Ectodermal cell (in vitro differentiated cells): Measurements from ENCODE around the gene PRM3.
A peak's percentile ranks its signal among the peaks of the same experiment; 100 is the strongest.

ENCODE experiments used
- H3K27ac ChIP-seq: 2 replicates; pipeline ENCODE4 v1.7.0; 2013; ENCODE audit warnings: mild to moderate bottlenecking, low read depth, low read length; ENCODE audit not compliant: insufficient read depth, poor library complexity, severe bottlenecking
- H3K27me3 ChIP-seq: 2 replicates; pipeline ENCODE4 v1.7.0; 2013; ENCODE audit warnings: mild to moderate bottlenecking, low read length; ENCODE audit not compliant: insufficient read depth, control insufficient read depth, poor library complexity, severe bottlenecking
- H3K36me3 ChIP-seq: one replicate; pipeline ENCODE4 v1.7.0; 2013; ENCODE audit warnings: low read length; ENCODE audit not compliant: control insufficient read depth, insufficient read depth
- H3K4me1 ChIP-seq: one replicate; pipeline ENCODE4 v1.7.0; 2013; ENCODE audit warnings: low read length; ENCODE audit not compliant: control insufficient read depth, insufficient read depth
- H3K4me3 ChIP-seq: 2 replicates; pipeline ENCODE4 v1.7.0; 2013; ENCODE audit warnings: low read depth, low read length, control low read depth; ENCODE audit not compliant: insufficient read depth
- H3K9me3 ChIP-seq: 2 replicates; pipeline ENCODE4 v1.7.0; 2013; ENCODE audit warnings: mild to moderate bottlenecking, low read length, moderate library complexity; ENCODE audit not compliant: control insufficient read depth
- WGBS, 2 experiments: methylation state at CpG; one replicate each; pipeline ENCODE4 v1.1.7; 2013; ENCODE audit warnings: missing lambda C conversion rate in 2 of 2; 5-methylcytosine and 5-hydroxymethylcytosine counted together

The PRM3 gene

DNA sequence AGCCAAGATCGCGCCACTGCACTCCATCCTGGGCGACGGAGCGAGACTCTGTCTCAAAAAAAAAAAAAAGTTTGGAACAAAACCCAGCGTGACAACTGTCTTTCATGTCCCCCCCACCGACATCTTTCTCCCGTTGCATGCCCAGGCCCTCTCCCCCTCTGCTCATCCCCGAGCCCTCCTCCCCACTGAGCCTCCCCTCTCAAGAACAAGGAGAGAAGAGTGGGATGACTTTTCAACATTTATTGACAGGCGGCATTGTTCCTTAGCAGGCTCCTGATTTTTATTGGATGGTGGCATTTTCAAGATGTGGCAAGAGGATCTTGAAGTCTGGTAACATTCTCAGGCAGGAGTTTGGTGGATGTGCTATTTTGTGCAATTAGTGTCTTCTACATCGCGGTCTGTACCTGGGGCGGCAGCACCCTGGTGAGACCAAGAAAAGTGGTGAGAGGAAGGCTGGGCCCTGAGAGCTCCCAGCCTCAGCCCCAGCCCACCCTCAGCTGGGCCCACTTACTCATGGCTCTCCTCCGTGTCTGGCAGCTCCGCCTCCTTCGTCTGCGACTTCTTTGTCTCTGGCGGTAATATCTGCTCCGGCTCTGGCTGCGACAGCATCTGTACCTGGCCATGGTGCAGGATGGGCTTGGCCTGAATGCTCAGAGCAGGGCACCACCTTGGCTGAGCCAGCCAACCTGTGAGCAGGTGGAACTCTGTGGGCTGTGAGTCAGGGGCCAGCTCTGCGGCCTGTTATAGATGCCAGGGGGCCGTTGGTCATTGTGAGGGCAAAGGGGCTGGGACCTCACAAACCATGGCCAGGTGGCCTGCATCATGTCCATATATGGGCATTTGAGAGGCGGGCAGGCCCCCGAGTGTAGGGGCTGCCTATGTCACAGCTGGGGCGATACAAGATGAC, 7.4 kb upstream of the PRM3 start, which contains the start of gene PRM1:
Gene PRM1, minus strand, starts transcription at position 715 of the 907 bp plus-strand sequence. Its CDS starts 92 bp downstream, at position 623.
- Histone ChIP-seq H3K4me3 (no peak within 1 kb of the TSS), H3K9me3 (no peaks in the 10 kb centered on the region), H3K4me1 (peaks cover 5% of the 10 kb centered on the region), H3K27ac (no peak within 1 kb of the TSS), H3K36me3 (no peaks in the 10 kb centered on the region), H3K27me3 (no peaks in the 10 kb centered on the region)
- WGBS, 2 experiments, result 76 to 84% methylated on average over 24 to 25 of the region's 25 CpGs

- Histone ChIP-seq H3K4me3 (no peak overlapping the region), H3K27me3 (no peaks in the 10 kb centered on the region), H3K36me3 (no peaks in the 10 kb centered on the region), H3K4me1 (peaks cover 3% of the 10 kb centered on the region), H3K27ac (no peak overlapping the region), H3K9me3 (no peaks in the 10 kb centered on the region)
- WGBS, 2 experiments, result 93 to 94% methylated on average over 7 of the region's 7 CpGs
These were observed 5.5 kb upstream of the PRM3 start for GRCh38 chr16:11278681-11279628.

DNA sequence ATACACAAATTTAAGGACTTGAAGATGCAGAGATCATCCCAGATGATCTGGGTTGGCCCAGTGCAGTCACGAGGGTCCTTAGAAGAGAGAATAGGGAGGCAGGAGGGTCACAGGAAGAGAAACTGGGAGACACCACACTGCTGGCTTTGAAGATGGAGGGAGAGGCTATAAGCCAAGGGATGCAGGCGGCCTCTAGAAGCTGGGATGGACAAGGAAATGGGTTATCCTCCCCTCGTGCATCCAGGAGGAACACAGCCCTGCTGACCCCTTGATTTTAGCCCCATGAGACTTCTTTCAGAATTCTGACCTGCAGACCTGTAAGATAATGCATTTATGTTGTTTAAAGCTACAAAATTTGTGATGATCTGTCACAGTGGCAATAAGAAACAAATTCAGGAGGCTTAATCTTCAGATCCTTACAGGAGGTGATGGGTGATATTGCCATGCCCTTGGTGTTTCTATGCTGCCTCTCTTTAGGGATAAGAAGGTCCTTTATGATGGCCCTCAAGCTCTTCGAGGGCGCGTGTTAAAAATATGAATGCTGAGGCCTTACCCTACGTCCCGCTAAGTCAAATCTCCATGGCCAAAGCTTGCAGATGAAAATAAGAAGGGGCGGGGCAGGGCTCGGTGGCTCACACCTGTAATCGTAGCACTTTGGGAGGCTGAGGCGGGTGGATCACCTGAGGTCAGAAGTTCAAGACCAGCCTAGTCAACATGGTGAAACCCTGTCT, 4.3 kb upstream of the PRM3 start:
- no peaks in the 10 kb centered on the region for H3K9me3 ChIP-seq
- H3K4me3 ChIP-seq, result no peak overlapping the region
- no peaks in the 10 kb centered on the region for H3K36me3 ChIP-seq
- no peak overlapping the region for H3K27ac ChIP-seq
- WGBS, 2 experiments, result 95% methylated on average over 12 of the region's 12 CpGs
- H3K4me1 ChIP-seq, result peaks cover 10% of the 10 kb centered on the region
- H3K27me3 ChIP-seq, result no peaks in the 10 kb centered on the region

DNA sequence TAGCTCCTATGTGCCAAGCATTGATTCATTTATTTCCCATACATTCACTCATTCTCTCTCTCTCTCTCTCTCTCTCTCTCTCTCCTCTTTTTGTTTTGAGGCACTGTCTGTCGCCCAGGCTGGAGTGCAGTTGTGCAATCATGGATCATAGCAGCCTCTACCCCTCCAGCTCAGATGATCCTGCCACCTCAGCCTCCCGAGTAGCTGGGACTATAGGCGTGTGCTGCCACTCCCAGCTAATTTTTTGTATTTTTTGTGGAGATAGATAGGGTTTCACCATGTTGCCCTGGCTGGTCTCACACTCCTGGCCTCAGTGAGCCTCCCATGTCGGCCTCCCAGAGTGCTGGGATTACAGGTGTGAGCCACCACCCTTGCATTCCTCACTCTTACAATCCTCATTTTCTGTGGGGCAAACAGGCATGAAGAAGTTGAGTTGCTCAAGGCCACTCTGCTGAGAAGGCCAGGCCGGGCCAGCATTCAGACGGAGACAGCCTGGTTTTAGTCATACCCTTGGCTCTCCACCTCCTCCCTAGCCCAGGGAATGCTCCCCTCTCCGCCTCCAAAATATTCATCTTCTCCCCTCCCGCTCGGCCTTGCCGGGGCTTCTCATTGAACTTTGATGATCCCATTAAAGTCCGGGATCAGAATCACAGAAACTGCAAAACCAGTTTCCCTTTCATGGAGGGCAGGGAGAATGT, 3.6 kb upstream of the PRM3 start:
- Histone ChIP-seq H3K27me3 (no peaks in the 10 kb centered on the region), H3K36me3 (no peaks in the 10 kb centered on the region), H3K9me3 (no peaks in the 10 kb centered on the region), H3K4me3 (no peak overlapping the region), H3K4me1 (peaks cover 17% of the 10 kb centered on the region), H3K27ac (no peak overlapping the region)
- WGBS, 2 experiments, result 92% methylated on average over 11 of the region's 11 CpGs

- H3K4me3 ChIP-seq, result no peak within 1 kb of the TSS
- H3K27ac ChIP-seq, result no peak within 1 kb of the TSS
These were observed 2.9 kb upstream of the PRM3 start, which contains the start of gene PRM2 for GRCh38 chr16:11276143-11276895. Gene PRM2 (minus strand): TSS chr16:11276480. CDS start chr16:11276370, 110 bp downstream.

DNA sequence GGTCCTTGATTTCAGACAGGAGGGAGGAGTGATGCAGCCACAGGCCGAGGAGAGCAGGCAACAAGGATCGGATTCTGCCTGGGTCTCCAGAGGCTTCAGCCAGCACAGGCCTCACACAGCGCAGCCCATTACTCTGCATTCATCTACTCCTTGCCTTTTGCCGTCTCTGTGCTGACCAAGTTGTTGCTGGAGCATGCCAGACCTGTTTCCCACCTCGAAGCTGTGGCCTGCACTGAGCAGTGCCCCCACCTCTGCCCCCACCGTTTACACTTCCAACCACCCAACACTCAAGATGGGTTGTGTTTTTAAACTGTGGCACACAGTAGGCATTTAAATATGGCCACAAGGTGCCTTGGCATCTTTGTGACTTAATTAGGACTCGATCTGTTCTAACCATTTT, 1.5 kb upstream of the PRM3 start:
- Histone ChIP-seq H3K27me3 (no peaks in the 10 kb centered on the region), H3K4me1 (peaks cover 17% of the 10 kb centered on the region), H3K9me3 (no peaks in the 10 kb centered on the region), H3K27ac (no peak overlapping the region), H3K4me3 (no peak overlapping the region), H3K36me3 (no peaks in the 10 kb centered on the region)
- 95% methylated on average over 7 of the region's 7 CpGs for WGBS, 2 experiments

More at GRCh38 chr16:11276143-11276895, 2.9 kb upstream of the PRM3 start, which contains the start of gene PRM2:
- 95% methylated on average over 26 of the region's 26 CpGs for WGBS, 2 experiments
- Histone ChIP-seq H3K27me3 (no peaks in the 10 kb centered on the region), H3K9me3 (no peaks in the 10 kb centered on the region), H3K4me1 (peaks cover 17% of the 10 kb centered on the region), H3K36me3 (no peaks in the 10 kb centered on the region)

DNA sequence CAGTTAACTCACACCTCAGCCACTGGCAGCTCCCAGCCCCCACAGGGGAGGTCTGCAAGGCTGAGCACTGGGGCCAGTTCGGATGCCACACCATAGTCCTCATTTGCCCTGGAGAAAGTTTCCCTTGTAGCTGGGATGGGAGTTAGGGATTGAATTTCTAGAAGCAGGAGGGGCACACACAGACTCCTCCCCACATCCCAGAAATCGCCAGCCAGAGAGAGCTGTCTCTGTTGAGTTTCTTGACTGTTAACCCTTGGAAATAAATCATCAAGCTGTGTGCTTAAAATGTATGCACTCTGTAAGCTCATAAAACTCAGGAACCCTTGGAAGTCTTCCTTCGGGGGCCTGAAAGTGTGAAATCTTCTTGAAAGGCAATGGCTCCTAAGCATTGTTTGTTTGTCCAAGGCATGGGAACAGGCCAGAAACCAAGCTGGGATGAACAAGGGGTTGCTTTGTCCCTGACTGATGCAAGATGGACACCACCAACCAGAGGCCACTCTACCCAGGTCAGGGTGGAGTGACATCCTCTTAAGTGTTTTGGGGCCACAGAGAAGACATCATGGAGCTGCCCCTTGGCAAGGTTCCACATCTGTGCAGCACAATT, 394 bp upstream of the PRM3 start:
- H3K27ac ChIP-seq, result peak overlapping the region; percentile 88
- no peak overlapping the region for H3K4me3 ChIP-seq
- no peaks in the 10 kb centered on the region for H3K9me3 ChIP-seq
- peaks cover 17% of the 10 kb centered on the region for H3K4me1 ChIP-seq
- no peaks in the 10 kb centered on the region for H3K36me3 ChIP-seq
- WGBS, 2 experiments, result 54 to 64% methylated on average over 3 of the region's 3 CpGs
- no peaks in the 10 kb centered on the region for H3K27me3 ChIP-seq

GRCh38 chr16:11272484-11272883, 945 bp downstream of the PRM3 start:
- no peaks in the 10 kb centered on the region for H3K36me3 ChIP-seq
- H3K4me1 ChIP-seq, result peaks cover 17% of the 10 kb centered on the region
- 95% methylated on average over 6 of the region's 6 CpGs for whole genome bisulfite sequencing, 2 experiments

More at GRCh38 chr16:11272484-11272883, 945 bp downstream of the PRM3 start:
- Histone ChIP-seq H3K27ac (no peak overlapping the region), H3K27me3 (no peaks in the 10 kb centered on the region), H3K9me3 (no peaks in the 10 kb centered on the region), H3K4me3 (no peak overlapping the region)
